HG03025 (cell line): ENCODE measurements around the gene ACOT7.
"Not testable (repeated sequence)": the region's sequence is repeated elsewhere in the genome, so short reads cannot be mapped to it uniquely, and the experiment has no call there.

Source experiments
- ATAC-seq: cut with Tn5 transposase; IDR thresholded peaks from one replicate; pipeline ENCODE4 v1.9.1; 2021; ENCODE audit warnings: mild to moderate bottlenecking, moderate library complexity; ENCODE audit not compliant: unreplicated experiment, low FRiP score

Gene ACOT7

DNA sequence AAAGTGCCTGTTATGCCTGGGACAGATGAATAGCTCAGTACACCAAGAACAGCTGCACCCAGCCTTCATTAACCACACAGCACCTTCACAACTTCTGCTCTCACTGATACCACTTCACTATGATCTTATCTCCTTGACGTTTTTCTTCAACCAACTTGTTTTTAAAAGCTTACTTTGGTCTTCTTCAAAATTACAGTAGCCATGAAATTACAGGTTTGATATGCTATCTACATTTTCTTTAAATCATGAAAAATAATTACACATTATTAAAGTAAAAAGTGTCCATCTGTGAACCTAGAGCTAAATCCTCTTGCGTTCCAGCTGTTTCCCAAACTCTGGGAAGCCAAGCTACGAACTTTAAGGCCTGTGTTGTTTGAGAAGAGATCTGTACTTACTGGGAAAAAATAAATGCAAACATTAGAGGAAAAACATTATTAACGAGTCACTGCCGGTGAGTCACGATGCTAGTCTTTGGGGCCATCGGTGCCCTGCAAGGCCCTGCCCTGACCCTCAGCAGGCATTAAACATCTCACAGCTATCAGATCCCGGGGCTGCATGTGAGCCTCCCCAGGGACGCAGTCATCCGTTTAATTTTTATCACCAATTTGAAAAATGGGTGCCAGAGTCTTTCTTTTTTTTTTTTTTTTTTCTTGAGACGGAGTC lies 76.3 kb downstream of the ACOT7 start:
- ATAC-seq, result no peak

GRCh38 chr1:6316240-6317097 lies 77.1 kb downstream of the ACOT7 start:
- no peak for ATAC-seq

DNA sequence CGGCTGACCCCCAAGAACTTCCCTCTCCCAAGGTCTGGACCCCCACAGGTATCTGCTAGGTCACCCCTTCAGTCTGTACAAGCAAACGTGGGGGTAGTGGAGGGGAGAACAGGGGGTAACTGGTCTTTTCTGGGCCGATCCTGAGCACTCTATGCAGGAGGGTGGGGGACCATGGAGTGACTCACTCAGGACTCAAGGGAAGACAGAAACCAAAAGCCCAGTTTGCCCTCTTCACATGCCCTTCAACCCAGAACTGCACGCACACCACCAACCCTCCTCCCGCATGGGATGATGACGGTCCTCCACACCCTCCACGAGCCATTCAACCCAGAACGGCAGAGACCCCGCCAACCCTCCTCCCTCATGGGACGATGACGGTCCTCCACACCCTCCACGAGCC lies 79.1 kb downstream of the ACOT7 start:
- no peak for ATAC-seq

DNA sequence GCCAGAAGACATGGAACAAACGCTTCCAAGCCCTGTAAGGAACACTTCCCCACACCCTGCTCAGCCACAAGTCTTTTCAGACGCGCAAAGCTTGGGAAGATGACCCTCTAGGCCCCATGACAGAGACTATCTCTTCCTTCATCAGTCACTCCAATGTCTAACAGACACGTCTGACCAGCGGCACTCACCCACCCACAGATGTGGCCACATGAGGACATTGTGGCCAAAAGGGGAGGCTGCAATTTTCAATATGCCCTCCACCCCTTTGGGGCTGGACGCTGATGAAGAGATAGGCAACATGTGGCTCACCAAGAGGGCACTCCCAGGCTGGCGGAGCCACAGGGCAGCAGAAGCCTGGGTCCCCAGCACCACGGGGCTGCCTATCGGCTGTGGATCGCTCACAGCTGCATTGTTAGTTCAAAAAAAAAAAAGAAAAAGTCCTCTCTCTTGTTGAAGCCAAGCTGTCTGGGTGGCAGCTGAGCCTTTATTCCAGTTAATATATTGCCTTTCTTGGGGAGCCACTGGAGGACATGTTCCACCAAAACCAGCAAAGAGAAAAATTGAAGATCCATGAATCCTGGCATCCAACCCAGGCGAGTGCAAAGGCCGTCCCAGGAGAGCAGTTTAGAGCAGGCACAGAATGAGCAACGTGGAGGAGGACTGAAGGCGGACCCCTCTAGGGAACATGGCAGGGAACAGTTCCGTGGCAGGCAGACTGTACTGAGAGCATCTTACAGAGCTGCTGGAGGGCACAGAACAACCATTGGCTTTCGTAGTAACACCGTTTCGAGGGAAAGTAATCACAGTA lies 80.0 kb downstream of the ACOT7 start:
- ATAC-seq, result no peak

GRCh38 chr1:6310116-6310848 lies 83.3 kb downstream of the ACOT7 start:
- no peak for ATAC-seq

- no peak for ATAC-seq
Observed at GRCh38 chr1:6309564-6309963, 84.0 kb downstream of the ACOT7 start.

GRCh38 chr1:6308449-6308848 lies 85.1 kb downstream of the ACOT7 start:
- no peak for ATAC-seq

- ATAC-seq, result not testable (repeated sequence)
Observed at GRCh38 chr1:6307682-6308081, 85.9 kb downstream of the ACOT7 start.

GRCh38 chr1:6307099-6307498 lies 86.5 kb downstream of the ACOT7 start:
- ATAC-seq, result no peak

- no peak for ATAC-seq
Observed at GRCh38 chr1:6303397-6304012, 90.1 kb downstream of the ACOT7 start.

DNA sequence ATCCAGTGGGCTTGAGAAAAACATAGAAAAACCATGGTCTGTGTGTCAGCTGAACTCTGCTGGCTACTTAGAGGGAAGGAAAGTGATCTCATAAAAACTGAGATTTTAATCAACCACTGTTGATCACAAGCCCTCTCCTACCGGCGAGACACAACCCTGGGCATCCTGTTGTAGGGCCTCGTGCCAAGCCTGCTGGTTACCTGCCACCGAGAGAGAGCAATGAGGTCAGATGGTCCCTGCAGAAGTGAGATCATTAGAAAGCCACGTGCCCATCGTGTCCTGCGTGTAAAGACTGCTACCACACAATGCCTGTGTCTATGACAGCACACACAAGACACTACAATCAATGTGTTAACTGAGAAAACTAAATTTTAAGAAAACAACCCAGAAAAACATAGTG lies 91.0 kb downstream of the ACOT7 start:
- no peak for ATAC-seq

DNA sequence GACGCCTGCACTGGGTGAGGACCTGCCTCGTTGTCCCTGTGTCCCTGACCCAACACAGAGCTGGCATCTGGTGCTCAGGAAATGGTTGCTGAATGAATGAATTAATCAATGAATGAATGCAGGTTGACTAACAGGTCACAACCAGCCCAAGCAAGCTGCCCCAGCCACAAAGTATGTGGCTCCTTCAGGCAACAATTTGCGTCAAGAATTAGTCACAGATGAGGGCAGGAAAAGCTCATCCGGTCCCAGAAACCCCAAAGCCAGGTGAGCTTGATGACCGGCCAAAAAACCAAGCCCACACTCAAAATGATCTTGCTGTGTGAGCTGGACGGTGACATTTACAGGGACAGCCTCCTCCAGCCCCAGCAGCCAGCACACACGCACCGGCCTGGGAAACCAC lies 92.0 kb downstream of the ACOT7 start:
- no peak for ATAC-seq

DNA sequence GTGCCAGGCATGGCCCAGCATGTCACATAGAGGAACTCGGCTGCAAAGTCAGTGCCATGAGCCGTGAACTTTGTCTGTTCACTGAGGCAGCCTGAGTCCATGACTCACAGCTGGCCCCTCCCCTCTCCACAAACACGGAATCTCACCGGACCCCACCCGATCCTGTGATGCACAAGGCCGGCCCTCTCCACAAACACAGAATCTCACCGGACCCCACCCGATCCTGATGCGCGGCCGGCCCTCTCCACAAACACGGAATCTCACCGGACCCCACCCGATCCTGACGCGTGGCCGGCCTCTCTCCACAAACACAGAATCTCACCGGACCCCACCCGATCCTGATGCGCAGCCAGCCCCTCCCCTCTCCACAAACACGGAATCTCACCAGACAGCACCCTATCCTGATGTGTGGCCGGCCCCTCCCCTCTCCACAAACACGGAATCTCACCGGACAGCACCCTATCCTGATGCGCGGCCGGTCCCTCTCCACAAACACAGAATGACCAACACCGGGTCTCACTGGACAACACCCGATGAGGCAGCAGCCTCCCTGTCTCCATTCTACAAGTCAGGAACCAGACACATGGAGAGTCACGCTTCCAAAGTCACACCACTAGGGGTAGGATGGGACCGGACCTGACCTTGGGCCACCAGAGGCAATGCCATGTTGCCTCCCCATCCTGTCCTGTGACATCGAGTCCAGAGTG lies 93.1 kb downstream of the ACOT7 start:
- no peak for ATAC-seq

DNA sequence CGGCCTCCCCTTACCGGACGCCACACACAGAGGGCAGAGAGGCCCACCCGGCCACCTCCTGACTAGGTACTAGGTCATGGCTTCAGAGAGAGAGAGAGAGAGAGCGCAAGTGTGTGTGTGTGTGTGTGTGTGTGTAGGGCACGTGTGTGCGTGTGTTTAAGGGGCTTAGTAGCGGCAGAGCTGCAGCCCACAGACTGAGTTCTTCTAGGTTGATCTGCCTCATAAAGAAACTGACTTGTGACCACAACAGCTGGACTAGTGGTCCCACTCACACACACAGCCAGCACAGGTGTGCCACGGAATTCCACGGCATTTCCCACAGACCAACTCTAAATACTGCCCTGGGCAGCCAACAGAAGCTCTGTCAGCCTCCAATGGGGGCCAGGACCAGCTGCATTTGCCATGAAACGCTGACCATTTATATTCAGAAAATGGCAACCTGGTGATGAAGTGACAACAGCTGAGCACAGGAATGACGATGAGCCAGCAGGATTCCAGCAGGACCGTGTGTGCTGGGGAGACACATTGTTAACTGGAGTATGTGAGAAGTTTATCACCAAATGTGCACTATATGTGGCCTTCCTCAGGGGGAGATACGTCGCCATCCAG lies 93.9 kb downstream of the ACOT7 start:
- no peak for ATAC-seq

- no peak for ATAC-seq
Observed at GRCh38 chr1:6298940-6299465, 94.6 kb downstream of the ACOT7 start.

DNA sequence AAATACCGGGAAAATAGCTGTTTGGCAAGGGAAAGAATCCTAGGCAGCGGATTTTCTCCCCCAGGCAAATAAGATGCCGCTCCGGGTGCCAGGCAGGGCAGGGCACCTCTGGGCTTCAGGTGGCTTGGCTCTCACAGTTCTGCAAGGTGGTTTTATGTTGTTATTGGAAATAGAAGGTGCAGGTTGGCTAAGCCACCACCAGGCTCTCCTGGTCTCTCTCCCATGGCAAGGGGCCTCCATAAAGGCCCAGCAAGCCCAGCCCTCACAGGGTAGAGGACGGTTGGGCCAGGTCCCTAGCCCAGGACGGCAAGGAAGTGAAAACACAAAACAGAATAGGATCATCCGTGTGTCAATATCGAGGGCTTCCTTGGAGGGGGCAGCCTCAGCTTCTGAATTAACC lies 95.0 kb downstream of the ACOT7 start:
- ATAC-seq, result no peak

DNA sequence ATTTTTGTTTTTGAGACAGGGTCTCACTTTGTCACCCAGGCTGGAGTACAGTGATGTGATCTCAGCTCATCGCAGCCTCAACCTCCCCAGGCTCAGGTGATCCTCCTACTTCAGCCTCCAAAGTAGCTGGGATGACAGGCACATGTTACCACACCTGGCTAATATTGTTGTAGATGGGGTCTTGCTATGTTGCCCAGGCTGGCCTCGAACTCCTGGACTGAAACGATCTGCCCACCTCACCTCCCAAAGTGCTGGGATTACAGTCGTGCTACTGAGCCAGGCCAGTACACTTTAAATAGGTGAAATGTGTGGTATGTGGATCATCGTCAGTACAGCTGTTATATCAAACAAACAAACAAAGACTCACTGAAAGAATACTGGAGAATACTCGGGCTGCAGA lies 97.7 kb downstream of the ACOT7 start:
- no peak for ATAC-seq

GRCh38 chr1:6294890-6295556 lies 98.5 kb downstream of the ACOT7 start:
- no peak for ATAC-seq
